Measurements from ENCODE around the gene EVC. TPM values are rescaled to one million over a fixed set of nuclear protein-coding genes. Genes with fewer than 3 reads are reported as not detected.

The EVC gene
- total and polyA plus RNA-seq, 2 of the 8 experiments (the other 6 are each of a cell fraction or from before 2014, with no cell fraction given), result 2.6 to 9.8 TPM

DNA sequence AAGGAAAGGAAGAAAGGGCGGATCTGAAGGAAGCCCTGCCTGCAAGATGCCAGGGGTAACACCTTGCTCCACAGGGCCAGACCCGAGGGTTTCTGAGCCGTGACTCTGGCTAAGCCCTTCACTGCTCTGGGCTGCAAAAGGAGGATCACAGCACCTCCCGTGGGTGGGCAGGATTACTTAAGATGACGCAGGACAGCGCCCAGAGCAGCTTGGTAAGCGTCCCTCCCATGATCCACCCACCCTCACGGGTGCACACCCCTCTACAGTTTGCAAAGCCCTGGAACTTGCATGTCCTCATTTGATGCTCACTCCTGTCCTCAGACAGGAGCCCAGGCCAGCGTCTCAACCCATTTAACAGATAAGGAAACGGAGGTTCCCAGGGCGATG, 117.0 kb downstream of the EVC start:
- DNase-seq (ENCODE audit: low read depth in 1 of 2, low spot score in 2 of 2) (no peak), FAIRE-seq (no peak)
- Histone ChIP-seq H4K8ac (ENCODE audit: extremely low read depth, insufficient read depth, low read length) (no peak overlapping the region), H3K4ac (replicated peaks; ENCODE audit: insufficient read length, low read depth, low read length) (no peak overlapping the region), H3K23ac (ENCODE audit: insufficient read length) (no peak overlapping the region), H4K91ac (replicated peaks; ENCODE audit: insufficient read length, low read length) (no peak overlapping the region), H2BK5ac (ENCODE audit: low read depth, low read length) (no peak overlapping the region), H3K4me3 (ENCODE audit: extremely low read depth in 1 of 4, insufficient read depth in 2 of 4, low read depth in 3 of 4, low read length in 4 of 4) (no peak overlapping the region), H3K9me3 (ENCODE audit: insufficient read depth in 2 of 2, low read depth in 1 of 2, low read length in 1 of 2) (no peaks in the 10 kb centered on the region), H3K27ac (ENCODE audit: low read depth, low read length) (no peak overlapping the region), H2BK120ac (replicated peaks; ENCODE audit: low read depth, low read length) (no peak overlapping the region), H2BK20ac (ENCODE audit: low read length) (no peak overlapping the region), H3K36me3 (ENCODE audit: control insufficient read depth in 2 of 4, insufficient read depth in 4 of 4, low read length in 3 of 4) (peaks cover 6 to 52% (median 27%) of the 10 kb centered on the region in 4 experiments; a peak in 7 of 8 replicates), H3K4me1 (replicated peaks in 1 of 4; ENCODE audit: control insufficient read depth in 3 of 4, insufficient read depth in 4 of 4, low read length in 3 of 4) (no peaks in the 10 kb centered on the region), H3K14ac (ENCODE audit: insufficient read length) (no peak overlapping the region), H3K27me3 (replicated peaks in 1 of 4; ENCODE audit: control insufficient read depth in 3 of 4, extremely low read depth in 1 of 4, insufficient read depth in 3 of 4, low read length in 3 of 4) (no peaks in the 10 kb centered on the region; a peak in 1 of 7 replicates), H4K5ac (ENCODE audit: insufficient read length, low read depth, low read length) (no peak overlapping the region), H3K56ac (replicated peaks; ENCODE audit: insufficient read length, low read depth, low read length) (no peak overlapping the region), H3K23me2 (ENCODE audit: low read depth, low read length) (no peaks in the 10 kb centered on the region), H2BK12ac (ENCODE audit: low read depth, low read length) (no peak overlapping the region), H3K79me2 (ENCODE audit: control insufficient read depth in 1 of 2, insufficient read depth in 2 of 2, low read length in 2 of 2) (no peaks in the 10 kb centered on the region), H3K79me1 (ENCODE audit: low read depth, low read length) (peaks cover 2% of the 10 kb centered on the region), H3K4me2 (ENCODE audit: insufficient read depth in 1 of 2, low read depth in 2 of 2, low read length in 2 of 2) (no peak overlapping the region), H2AK5ac (ENCODE audit: low read depth, low read length) (no peak overlapping the region), H3K18ac (ENCODE audit: extremely low read depth, low read length) (no peak overlapping the region), H2AFZ (ENCODE audit: low read length) (no peak overlapping the region), H3K9ac (replicated peaks in 1 of 4; ENCODE audit: extremely low read depth in 1 of 4, low read depth in 3 of 4, low read length in 3 of 4) (no peak overlapping the region), H2BK15ac (ENCODE audit: low read length) (no peak overlapping the region), H4K20me1 (replicated peaks in 1 of 2; ENCODE audit: control insufficient read depth in 1 of 2, insufficient read depth in 2 of 2, low read length in 2 of 2) (peaks cover 3 to 27% of the 10 kb centered on the region in 2 experiments)
- WGBS, 2 experiments (ENCODE audit: extremely low coverage in 1 of 2, insufficient coverage in 1 of 2, insufficient read length in 1 of 2, insufficient replicate concordance in 2 of 2, low coverage in 1 of 2, low lambda C conversion rate in 2 of 2, missing lambda C conversion rate in 1 of 2), result 89% methylated on average over 10 of the region's 11 CpGs; no CpG with 5 or more reads in 1 of the 2 experiments
- POLR2A ChIA-PET (ENCODE audit: partially characterized antibody), result interaction anchor here (0.6 to 1.5 kb wide), 2 partner anchors 135 to 272 kb away, joined by 3 read pairs; no protein-coding TSS in a partner anchor
- CTCF ChIA-PET (ENCODE audit: partially characterized antibody), result interaction anchor here (1.1 to 3.0 kb wide), 6 partner anchors 10 to 171 kb away, joined by 4 to 7 read pairs (median 6); no protein-coding TSS in a partner anchor
- TF ChIP-seq TEAD4 (IDR thresholded peaks at IDR 0.05; ENCODE audit: low read depth, low read length), result no peak
- TF ChIP-seq MAFK (IDR thresholded peaks at IDR 0.05; ENCODE audit: low read depth, low read length), result no peak
- TF ChIP-seq JUND (IDR thresholded peaks at IDR 0.05; ENCODE audit: low read length), result no peak
- no peak for TF ChIP-seq HDAC2 (IDR thresholded peaks at IDR 0.05; ENCODE audit: borderline replicate concordance in 1 of 2, low read depth in 2 of 2, low read length in 2 of 2)
- TF ChIP-seq GABPA (IDR thresholded peaks at IDR 0.05; ENCODE audit: borderline replicate concordance, insufficient read depth, low read length), result no peak

Measured in H1 (cell line).